ENCODE results near the gene FCER1G.

Gene FCER1G

GRCh38 chr1:161250829-161251228, 35.7 kb downstream of the FCER1G start:
- POLR2A ChIA-PET, result no interaction called here
- H3K4me3 ChIP-seq (ENCODE audit: low read depth, low read length), result no peak overlapping the region
- no peaks in the 10 kb centered on the region for H3K9me3 ChIP-seq (ENCODE audit: control insufficient read depth, insufficient read depth, low read depth, low read length)
- CTCF ChIA-PET, result interaction anchor here (0.7 to 3.6 kb wide), 3 partner anchors 10 to 24 kb away, joined by 4 to 17 read pairs (median 6); partner anchors contain the start of gene TOMM40L
- H3K4me1 ChIP-seq (ENCODE audit: control insufficient read depth, insufficient read depth, low read length), result no peaks in the 10 kb centered on the region
- no peak for TF ChIP-seq ZNF76 (tag by site-specific recombination; IDR thresholded peaks at IDR 0.05; ENCODE audit: borderline replicate concordance, low read depth)
- TF ChIP-seq PRDM6 (tag by site-specific recombination; IDR thresholded peaks at IDR 0.05), result no peak
- no peak for TF ChIP-seq ZNF561 (tag by site-specific recombination; IDR thresholded peaks at IDR 0.05; ENCODE audit: borderline replicate concordance)
- TF ChIP-seq ZNF404 (tag by site-specific recombination; IDR thresholded peaks at IDR 0.05), result no peak
- TF ChIP-seq MEIS1 (CRISPR knock-in tag; IDR thresholded peaks at IDR 0.05; ENCODE audit: borderline replicate concordance), result no peak
- TF ChIP-seq ZNF629 (tag by site-specific recombination; IDR thresholded peaks at IDR 0.05), result no peak
- no peak for TF ChIP-seq ZNF521 (tag by site-specific recombination; IDR thresholded peaks at IDR 0.05)
- no peak for TF ChIP-seq ZNF341 (tag by site-specific recombination; IDR thresholded peaks at IDR 0.05; ENCODE audit: low read depth)
- TF ChIP-seq TSHZ1 (tag by site-specific recombination; IDR thresholded peaks at IDR 0.05; ENCODE audit: borderline replicate concordance), result no peak
- no peak for TF ChIP-seq ZNF449 (tag by site-specific recombination; IDR thresholded peaks at IDR 0.05)
- no peak for TF ChIP-seq ZNF416 (tag by site-specific recombination; IDR thresholded peaks at IDR 0.05)
- TF ChIP-seq ZNF214 (tag by site-specific recombination; IDR thresholded peaks at IDR 0.05; ENCODE audit: borderline replicate concordance), result no peak
- no peak for TF ChIP-seq ZBTB21 (tag by site-specific recombination; IDR thresholded peaks at IDR 0.05)
- TF ChIP-seq BCL11A (tag by site-specific recombination; IDR thresholded peaks at IDR 0.05; ENCODE audit: low read depth), result no peak
- TF ChIP-seq ZBTB6 (tag by site-specific recombination; IDR thresholded peaks at IDR 0.05), result no peak
- no peak for TF ChIP-seq KLF9 (tag by site-specific recombination; IDR thresholded peaks at IDR 0.05; ENCODE audit: low read depth)
- no peak for TF ChIP-seq KLF10 (tag by site-specific recombination; IDR thresholded peaks at IDR 0.05)
- TF ChIP-seq ZNF426 (tag by site-specific recombination; IDR thresholded peaks at IDR 0.05), result no peak
- no peak for TF ChIP-seq ZNF146 (tag by site-specific recombination; IDR thresholded peaks at IDR 0.05)
- no peak for TF ChIP-seq PRDM1 (tag by site-specific recombination; IDR thresholded peaks at IDR 0.05)
- H3K36me3 ChIP-seq (ENCODE audit: control insufficient read depth in 2 of 2, insufficient read depth in 1 of 2, low read length in 2 of 2), result no peaks in the 10 kb centered on the region
- no peak overlapping the region for H3K27ac ChIP-seq (ENCODE audit: extremely low read depth, low read depth, low read length)
